Activated B cell treated with CpG ODN at 0.5 μM for 24 hours (primary cell): ENCODE data around the gene BCL2L15. TPM values are rescaled to one million over a fixed set of nuclear protein-coding genes. Genes with fewer than 3 reads are reported as not detected.

ENCODE experiments used
- ATAC-seq: fragments of 200-7000 bp; cut with Tn5 transposase; one replicate; pipeline ENCODE4 v1.10.0; 2021; ENCODE audit warnings: low read depth, mild to moderate bottlenecking, moderate library complexity
- CTCF ChIA-PET: fragments of 350-600 bp; sonication (Branson Sonifier 250); formaldehyde crosslinking; loops from one replicate; lab custom pipeline; 2021; ENCODE audit warnings: antibody characterized with exemption; lab: Charles Lee
- POLR2A ChIA-PET: fragments of 350-600 bp; sonication (Branson Sonifier 250); formaldehyde crosslinking; loops from one replicate; lab custom pipeline; 2021; ENCODE audit warnings: antibody characterized with exemption; lab: Charles Lee
- DNase-seq: peaks from one replicate; pipeline ENCODE4 v3.0.0; 2022
- H3K27ac Mint-ChIP-seq: one replicate; pipeline ENCODE4 v1.8.0; 2020; ENCODE audit warnings: mixed read lengths
- H3K27me3 Mint-ChIP-seq: one replicate; pipeline ENCODE4 v1.8.0; 2021; ENCODE audit warnings: mixed read lengths
- H3K36me3 Mint-ChIP-seq: one replicate; pipeline ENCODE4 v1.8.0; 2021; ENCODE audit warnings: low read depth, mixed read lengths
- H3K4me1 Mint-ChIP-seq: one replicate; pipeline ENCODE4 v1.8.0; 2021; ENCODE audit warnings: mixed read lengths
- H3K4me3 Mint-ChIP-seq: one replicate; pipeline ENCODE4 v1.8.0; 2020; ENCODE audit warnings: mild to moderate bottlenecking, mixed read lengths
- H3K9me3 Mint-ChIP-seq: one replicate; pipeline ENCODE4 v1.8.0; 2020; ENCODE audit warnings: mixed read lengths
- CTCF ChIP-seq: fragments of 200-600 bp; IDR thresholded peaks from one replicate; pipeline ENCODE4 v1.8.0; 2022; ENCODE audit warnings: antibody characterized with exemption, mild to moderate bottlenecking
- intact Hi-C: fragments of 100-400 bp; cut with micrococcal nuclease; formaldehyde crosslinking; loops from one replicate; pipeline ENCODE4 v1.15.1; 2024
- total RNA-seq: library from RNA; stranded (reverse); gene quantifications from 2 replicates; pipeline ENCODE4 v1.2.3, GENCODE V29; 2022

Gene BCL2L15
- total RNA-seq, 1 donor from 2014 or later, result 3.7 TPM

- H3K27me3 Mint-ChIP-seq, result no peaks in the 10 kb centered on the region
- CTCF ChIA-PET, result interaction anchor here (2.0 kb wide), 1 partner anchor 16 kb away, joined by 5 read pairs; no protein-coding TSS in a partner anchor
- no peak overlapping the region for H3K27ac Mint-ChIP-seq
- DNase-seq (no peak), ATAC-seq (no peak)
- no peak for TF ChIP-seq CTCF
- H3K9me3 Mint-ChIP-seq, result no peaks in the 10 kb centered on the region
- POLR2A ChIA-PET, result interaction anchor here (0.7 to 2.4 kb wide), 5 partner anchors 11 to 160 kb away, joined by 3 to 9 read pairs (median 4); partner anchors contain the start of genes AP4B1, HIPK1 and RSBN1
- H3K4me3 Mint-ChIP-seq, result no peak overlapping the region
- intact Hi-C loops, result no loop called here
- H3K36me3 Mint-ChIP-seq, result peaks cover 3% of the 10 kb centered on the region
- peaks cover 47% of the 10 kb centered on the region for H3K4me1 Mint-ChIP-seq
These were observed 11.7 kb downstream of the BCL2L15 start for GRCh38 chr1:113875714-113876113.

GRCh38 chr1:113874012-113874879, 13.1 kb downstream of the BCL2L15 start:
- H3K9me3 Mint-ChIP-seq, result no peaks in the 10 kb centered on the region
- ChIA-PET CTCF (interaction anchor here (0.8 to 2.0 kb wide), 4 partner anchors 15 to 40 kb away, joined by 3 to 5 read pairs (median 4); no protein-coding TSS in a partner anchor), POLR2A (interaction anchor here (0.5 to 1.7 kb wide), 3 partner anchors 15 to 56 kb away, joined by 3 to 9 read pairs (median 8); no protein-coding TSS in a partner anchor)
- peaks cover 3% of the 10 kb centered on the region for H3K36me3 Mint-ChIP-seq
- no peak for DNase-seq
- TF ChIP-seq CTCF, result no peak
- peak overlapping the region; percentile 51 for H3K27ac Mint-ChIP-seq
- no peaks in the 10 kb centered on the region for H3K27me3 Mint-ChIP-seq
- no peak overlapping the region for H3K4me3 Mint-ChIP-seq
- intact Hi-C loops, result loop anchor here (1.0 kb wide), 1 partner anchor 39 kb away; no protein-coding TSS in a partner anchor
- H3K4me1 Mint-ChIP-seq, result peaks cover 59% of the 10 kb centered on the region
- ATAC-seq, result no peak

GRCh38 chr1:113872219-113872935, 15.0 kb downstream of the BCL2L15 start:
- H3K4me3 Mint-ChIP-seq, result peak overlapping the region; percentile 85
- ChIA-PET CTCF (interaction anchor here (0.9 kb wide), 1 partner anchor 13 kb away, joined by 6 read pairs; no protein-coding TSS in a partner anchor), POLR2A (interaction anchor here (0.6 to 1.5 kb wide), 4 partner anchors 10 to 57 kb away, joined by 3 to 6 read pairs (median 4); partner anchors contain the start of genes AP4B1 and HIPK1)
- no peaks in the 10 kb centered on the region for H3K9me3 Mint-ChIP-seq
- intact Hi-C loops, result no loop called here
- peaks cover 8% of the 10 kb centered on the region for H3K36me3 Mint-ChIP-seq
- no peaks in the 10 kb centered on the region for H3K27me3 Mint-ChIP-seq
- H3K4me1 Mint-ChIP-seq, result peaks cover 74% of the 10 kb centered on the region
- peak overlapping the region; percentile 95 for H3K27ac Mint-ChIP-seq
- no peak for ATAC-seq
- no peak for DNase-seq
- no peak for TF ChIP-seq CTCF

GRCh38 chr1:113871597-113872113, 15.7 kb downstream of the BCL2L15 start, which contains the start of gene PTPN22:
Gene PTPN22, minus strand, starts transcription at chr1:113871712.
- no peak for TF ChIP-seq CTCF
- H3K27me3 Mint-ChIP-seq, result no peaks in the 10 kb centered on the region
- H3K4me3 Mint-ChIP-seq, result peak within 1 kb of the TSS; percentile 85
- CTCF ChIA-PET, result no interaction called here
- POLR2A ChIA-PET, result interaction anchor here (0.6 to 1.5 kb wide), 4 partner anchors 9 to 58 kb away, joined by 3 to 6 read pairs (median 4); partner anchors contain the start of genes AP4B1 and HIPK1
- H3K36me3 Mint-ChIP-seq, result peaks cover 8% of the 10 kb centered on the region
- DNase-seq (peak; percentile 39), ATAC-seq (peak; percentile 96)
- H3K4me1 Mint-ChIP-seq, result peaks cover 77% of the 10 kb centered on the region
- no peaks in the 10 kb centered on the region for H3K9me3 Mint-ChIP-seq
- intact Hi-C loops, result loop anchor here (1.0 kb wide), 5 partner anchors 13 to 59 kb away; partner anchors contain the start of genes AP4B1, HIPK1 and RSBN1
- peak within 1 kb of the TSS; percentile 95 for H3K27ac Mint-ChIP-seq
